SW 1271 (cell line): ENCODE data around the gene ERICH4.
"Not testable (repeated sequence)": the region's sequence is repeated elsewhere in the genome, so short reads cannot be mapped to it uniquely, and the experiment has no call there.

Experiments
- DNase-seq, 2 experiments: peaks; one replicate each; lab custom pipeline; 2025; lab: John Stamatoyannopoulos, UW

Gene ERICH4, protein sequence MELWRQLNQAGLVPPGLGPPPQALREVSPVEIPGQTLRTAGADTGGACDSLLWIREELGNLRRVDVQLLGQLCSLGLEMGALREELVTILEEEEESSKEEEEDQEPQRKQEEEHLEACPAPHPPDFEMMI

DNA sequence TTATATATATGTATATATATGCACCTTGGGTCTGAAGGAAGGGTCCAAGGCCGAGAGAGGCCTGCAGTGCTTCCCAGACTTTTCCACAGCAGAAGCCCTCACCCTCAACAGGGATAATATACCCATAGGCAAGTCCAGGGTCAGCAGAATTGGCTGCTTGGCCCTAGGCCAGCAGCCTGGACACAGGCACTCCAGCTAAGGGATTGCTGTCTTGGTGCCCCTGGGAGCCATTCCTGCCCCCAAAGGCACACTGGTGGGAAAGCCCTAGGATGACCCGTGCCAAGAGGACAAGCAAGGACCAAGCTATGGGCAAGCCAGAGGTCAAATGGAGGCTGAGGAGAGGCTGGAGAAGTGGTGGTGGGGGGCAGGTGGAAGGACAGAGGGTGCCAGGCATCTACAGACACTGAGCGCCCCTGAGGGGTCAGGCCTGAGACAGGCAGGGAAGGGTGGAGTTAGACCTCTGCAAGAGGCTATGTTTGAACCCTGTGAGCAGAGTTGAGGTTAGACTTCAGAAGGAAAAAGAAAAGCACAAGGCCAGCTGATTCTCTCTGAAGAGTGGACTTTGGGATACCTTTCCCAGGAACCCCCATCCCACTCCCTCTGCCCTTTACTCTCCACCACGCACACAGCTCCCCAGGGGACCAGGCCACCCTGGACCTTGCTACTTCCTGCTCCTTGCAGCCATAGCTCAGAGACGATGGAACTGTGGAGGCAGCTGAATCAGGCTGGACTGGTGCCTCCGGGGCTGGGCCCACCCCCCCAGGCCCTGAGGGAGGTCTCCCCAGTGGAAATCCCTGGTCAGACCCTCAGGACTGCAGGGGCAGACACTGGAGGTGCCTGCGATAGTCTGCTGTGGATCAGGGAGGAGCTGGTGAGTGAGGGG, at the start of gene ERICH4:
Gene ERICH4, plus strand, starts transcription at position 684 of the 883 bp plus-strand sequence. Its CDS starts 14 bp downstream, at position 698.
- no peak for DNase-seq

DNA sequence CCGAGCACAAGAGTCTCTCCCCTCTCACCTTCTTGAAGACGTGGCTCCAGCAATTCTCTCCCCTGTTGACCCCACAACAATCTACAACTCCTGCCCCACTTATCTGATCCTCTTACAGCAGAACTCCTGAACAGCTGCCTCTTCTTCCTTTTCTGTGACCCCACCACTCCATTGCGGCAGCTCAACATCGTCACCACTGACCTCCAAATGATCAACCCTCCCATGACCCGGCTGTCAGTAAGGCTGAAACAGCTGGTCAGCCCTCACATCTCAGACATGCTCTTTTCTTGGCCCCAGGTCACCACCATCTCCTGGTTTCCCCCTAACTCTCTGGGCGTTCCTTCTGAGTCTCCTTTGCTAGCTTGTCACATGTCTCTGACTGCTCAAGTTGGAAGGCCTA, 47.6 kb upstream of the ERICH4 start:
- no peak for DNase-seq

DNA sequence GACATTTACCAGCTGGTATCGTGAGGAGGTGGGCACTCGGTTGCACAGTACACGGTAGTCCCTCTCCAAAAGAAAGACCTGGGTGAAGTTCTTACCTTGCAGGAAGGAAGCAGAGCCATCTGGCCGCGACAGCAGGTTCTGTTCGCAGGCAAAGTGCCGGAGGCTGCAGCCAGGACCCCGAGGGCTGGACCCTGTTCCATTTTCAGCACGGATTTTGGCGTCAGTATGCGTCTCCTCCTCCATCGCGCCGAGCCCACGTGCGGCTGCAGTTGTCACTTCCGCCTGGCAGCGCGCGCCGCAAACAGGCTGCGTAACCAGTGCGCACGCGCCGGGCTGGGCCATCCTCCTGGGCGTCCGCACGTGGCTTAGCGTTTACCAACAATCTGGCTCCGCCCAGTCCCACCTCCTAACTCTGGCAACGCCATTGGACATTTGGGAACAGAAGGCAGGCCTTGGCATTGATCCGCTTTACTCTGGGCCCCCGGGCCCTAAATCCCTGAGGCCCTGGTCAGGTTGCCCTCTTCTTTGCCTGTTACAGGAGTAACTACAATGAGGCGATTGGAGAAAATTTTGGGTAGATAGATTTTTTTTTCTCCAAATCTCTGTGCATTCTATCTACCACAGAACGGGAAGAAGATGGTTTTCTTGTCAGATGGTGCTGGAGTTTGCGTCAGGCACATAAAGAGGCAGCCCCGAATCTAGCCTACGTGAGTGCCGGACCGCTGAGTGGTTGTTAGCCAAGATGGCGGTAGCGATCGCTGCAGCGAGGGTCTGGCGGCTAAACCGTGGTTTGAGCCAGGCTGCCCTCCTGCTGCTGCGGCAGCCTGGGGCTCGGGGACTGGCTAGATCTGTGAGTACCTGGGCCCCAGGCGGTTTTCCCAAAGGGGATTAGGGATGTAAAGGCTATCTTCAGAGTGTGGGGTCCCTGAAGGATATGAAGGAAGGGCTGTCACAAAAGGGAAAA, 45.6 kb upstream of the ERICH4 start, which contains the start of the genes BCKDHA and EXOSC5:
Gene BCKDHA, plus strand, starts transcription at position 733 of the 964 bp plus-strand sequence. Its CDS starts 10 bp downstream, at position 743.
Gene EXOSC5, minus strand, starts transcription at position 274 of the 964 bp plus-strand sequence. Its CDS starts 31 bp downstream, at position 243.
- peak; percentile 95 to 98 for DNase-seq

DNA sequence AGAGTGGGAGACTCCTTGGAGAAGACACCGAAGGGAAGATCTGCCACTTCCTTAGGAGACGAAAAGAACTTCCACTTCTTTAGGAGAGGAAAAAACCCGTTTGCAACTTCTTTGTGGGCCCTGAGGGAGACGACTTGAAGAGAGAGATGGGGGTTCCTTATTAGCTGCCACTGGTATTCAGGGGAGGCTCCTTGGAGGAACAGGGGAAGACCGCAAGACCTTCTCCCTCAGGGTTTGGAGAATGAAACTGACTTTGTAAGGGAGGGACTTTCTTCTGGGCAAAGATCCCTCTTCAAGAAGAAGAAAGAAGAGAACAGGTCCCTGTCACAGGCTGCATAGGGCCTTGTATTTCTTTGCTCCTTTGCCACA, 44.9 kb upstream of the ERICH4 start:
- DNase-seq, result no peak

- no peak for DNase-seq
Measured at GRCh38 chr19:41398598-41398997, 44.4 kb upstream of the ERICH4 start.

GRCh38 chr19:41399091-41399490, 43.9 kb upstream of the ERICH4 start:
- DNase-seq, result no peak

DNA sequence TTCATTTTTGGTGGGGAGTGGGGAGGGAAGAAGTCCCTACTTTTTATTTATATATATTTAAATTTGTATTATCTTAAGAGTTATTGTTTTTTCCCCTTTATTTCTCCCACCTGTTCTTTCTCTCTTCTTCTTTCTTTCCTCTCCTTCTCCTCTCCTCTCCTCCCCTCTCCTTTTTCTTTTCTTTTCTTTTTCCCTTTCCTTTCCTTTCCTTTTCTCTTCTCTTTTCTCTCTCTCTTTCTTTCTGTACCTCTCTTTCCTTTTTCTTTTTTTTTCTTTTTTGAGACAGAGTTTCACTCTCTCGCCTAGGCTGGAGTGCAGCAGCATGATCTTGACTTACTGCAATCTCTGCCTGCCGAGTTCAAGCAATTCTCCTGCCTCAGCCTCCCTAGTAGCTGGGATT, 43.4 kb upstream of the ERICH4 start:
- DNase-seq, result no peak

DNA sequence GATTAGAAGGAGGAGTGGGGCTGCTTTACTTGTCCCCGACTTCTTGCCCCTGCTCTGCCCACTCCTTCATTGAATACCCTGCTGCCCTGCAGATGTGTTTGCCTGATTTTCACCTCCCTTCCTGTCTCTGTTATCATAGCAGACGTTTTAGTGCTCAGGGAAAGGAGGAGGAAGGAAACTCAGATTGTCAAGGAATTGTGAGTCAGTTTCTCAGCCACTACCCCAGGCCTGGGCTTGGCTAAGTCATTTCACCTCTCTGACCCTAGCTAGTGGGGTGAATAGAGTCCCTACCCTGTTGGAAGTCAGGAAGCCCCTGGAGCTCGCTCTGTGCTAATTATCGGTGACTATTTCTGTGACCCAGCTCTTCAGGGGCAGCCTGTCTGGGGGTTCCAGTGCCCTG, 41.5 kb upstream of the ERICH4 start:
- no peak for DNase-seq

DNA sequence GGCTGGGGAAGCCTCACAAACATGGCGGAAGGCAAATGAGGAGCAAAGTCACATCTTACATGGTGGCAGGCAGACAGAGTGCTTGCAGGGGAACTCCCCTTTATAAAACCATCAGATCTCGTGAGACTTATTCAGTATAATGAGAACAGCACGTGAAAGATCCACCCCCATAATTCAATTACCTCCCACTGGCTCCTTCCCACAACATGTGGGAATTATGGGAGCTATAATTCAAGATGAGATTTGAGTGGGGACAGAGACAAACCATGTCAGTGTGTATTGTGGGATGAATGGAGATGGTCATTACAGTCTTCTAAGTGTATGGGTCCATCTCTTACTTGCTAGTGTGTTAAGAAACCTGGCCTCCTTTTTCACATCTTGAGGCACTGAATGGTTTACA, 40.9 kb upstream of the ERICH4 start:
- DNase-seq, result no peak

- no peak for DNase-seq
Measured at GRCh38 chr19:41403181-41403970, 39.6 kb upstream of the ERICH4 start.

DNA sequence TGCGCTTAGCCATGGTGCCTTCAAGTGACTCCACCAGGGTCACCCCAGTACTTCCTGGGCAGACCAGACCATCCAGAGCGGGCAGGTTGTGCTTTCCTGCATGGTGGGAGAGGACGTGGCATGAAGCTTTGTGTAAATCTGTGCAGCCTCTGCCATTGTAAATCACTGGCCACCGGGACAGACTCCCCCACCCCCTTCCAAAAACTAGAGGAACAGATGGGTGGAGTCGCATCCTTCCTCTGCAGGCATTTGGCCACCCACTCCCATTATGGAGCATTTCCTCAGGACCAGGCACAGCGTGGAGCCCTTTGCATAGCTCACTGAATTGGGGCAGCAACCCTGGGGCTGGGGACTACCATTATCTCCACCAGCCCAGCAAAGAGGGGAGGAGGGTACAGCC, 37.2 kb upstream of the ERICH4 start:
- no peak for DNase-seq

GRCh38 chr19:41407271-41407670, 35.7 kb upstream of the ERICH4 start:
- DNase-seq, result no peak

- DNase-seq, result no peak
Measured at GRCh38 chr19:41408256-41408655, 34.7 kb upstream of the ERICH4 start.

DNA sequence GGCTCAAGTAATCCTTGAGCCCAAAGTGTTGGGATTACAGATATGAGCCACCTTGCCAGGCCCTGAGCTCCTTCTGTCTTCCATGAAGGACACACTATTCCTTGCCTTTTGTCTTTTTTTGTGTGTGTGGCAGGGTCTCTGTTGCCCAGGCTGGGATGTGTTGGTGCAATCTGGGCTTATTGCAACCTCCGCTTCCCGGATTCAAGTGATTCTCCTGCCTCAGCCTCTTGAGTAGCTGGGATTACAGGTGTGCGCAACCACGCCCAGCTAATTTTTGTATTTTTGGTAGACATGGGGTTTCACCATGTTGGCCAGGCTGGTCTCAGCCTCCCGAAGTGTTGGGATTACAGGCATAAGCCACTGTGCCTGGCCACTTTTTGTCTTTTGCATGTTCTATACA, 34.1 kb upstream of the ERICH4 start:
- DNase-seq, result not testable (repeated sequence)

GRCh38 chr19:41409288-41409687, 33.7 kb upstream of the ERICH4 start:
- peak in 1 of 2 experiments; percentile 10 for DNase-seq

GRCh38 chr19:41410336-41411054, 32.5 kb upstream of the ERICH4 start:
- DNase-seq, result no peak

DNA sequence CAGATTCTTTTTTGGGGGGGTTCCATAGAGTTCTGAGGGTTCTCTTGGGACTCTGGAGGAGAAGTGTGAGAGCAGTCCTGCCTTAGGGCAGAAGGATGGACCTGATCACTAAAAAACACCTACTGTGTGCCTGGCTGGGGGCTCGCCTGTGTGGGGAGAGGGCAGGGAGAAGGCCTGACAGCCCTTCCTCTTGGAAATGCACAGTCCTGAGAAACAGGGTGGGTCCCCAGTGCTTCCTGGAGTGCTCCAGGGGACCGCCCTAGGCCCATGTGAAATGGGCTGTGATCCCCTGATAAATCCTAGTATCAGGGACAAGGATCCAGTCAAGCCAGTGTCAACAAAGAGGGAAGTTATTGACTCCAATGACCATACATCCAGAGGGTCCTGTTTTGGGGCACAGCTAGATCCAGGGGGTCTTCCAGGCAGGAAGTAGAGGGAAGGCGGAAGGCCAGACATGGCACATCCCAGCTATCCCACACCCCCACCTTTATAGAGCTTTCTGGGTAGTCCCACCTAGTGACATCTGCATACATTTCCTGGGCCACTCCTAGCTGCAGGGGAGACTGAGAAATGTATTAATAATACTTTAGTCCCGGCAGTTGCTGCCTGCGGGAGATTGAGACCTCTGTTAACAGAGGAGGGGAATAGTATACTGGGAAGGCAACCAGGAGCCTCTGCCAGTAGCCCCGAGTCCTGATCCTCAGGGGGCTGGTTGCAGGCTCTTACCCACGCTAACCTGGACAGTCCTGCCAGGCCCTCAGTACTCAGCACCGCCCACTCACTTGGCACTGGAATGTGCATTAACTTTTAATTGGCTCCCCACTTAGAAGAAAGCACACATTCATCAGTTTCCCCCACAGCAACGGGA, 31.6 kb upstream of the ERICH4 start:
- no peak for DNase-seq

- no peak for DNase-seq
Measured at GRCh38 chr19:41411968-41412265, 31.0 kb upstream of the ERICH4 start.

DNA sequence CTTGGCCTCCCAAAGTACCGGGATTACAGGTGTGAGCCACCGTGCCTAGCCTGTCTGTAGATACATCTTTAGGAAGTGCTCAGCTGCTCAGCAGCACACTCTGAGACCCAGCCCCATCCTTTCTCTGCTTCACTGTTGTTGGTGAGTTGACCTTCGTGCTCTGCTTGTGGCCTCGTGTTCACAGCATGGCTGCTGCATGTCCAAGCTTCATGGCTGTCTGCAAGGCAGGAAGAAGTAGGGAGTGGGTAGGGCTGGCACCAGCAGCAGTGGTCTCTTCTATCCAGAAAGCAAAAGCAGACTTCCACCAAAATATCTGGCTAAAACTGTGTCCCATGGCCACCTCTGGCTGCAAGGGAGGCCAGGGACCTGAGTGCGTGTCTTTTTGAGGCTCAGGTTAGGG, 30.0 kb upstream of the ERICH4 start:
- no peak for DNase-seq

DNA sequence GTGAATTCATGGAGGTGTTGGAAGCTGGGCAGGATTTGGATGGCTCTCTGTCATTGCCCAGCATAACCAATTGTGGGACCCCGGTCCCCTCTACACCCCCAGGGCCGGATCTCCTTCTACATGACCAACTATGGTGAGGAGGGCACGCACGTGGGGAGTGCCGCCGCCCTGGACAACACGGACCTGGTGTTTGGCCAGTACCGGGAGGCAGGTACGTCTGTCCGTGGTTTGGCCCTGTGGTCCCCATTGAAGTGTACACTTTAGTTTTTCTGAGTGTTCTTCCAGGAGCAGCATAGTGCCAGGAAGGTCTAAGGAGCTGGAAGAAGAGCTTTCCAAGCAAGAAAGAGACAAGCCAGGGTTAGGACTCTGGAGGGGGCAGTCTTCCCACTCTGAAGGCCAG, 29.0 kb upstream of the ERICH4 start:
- DNase-seq, result no peak
